SK-N-SH (cell line): Measurements from ENCODE around the gene AKT1. TPM values are rescaled to one million over a fixed set of nuclear protein-coding genes. Genes with fewer than 3 reads are reported as not detected.
A peak's percentile ranks its signal among the peaks of the same experiment; 100 is the strongest.

Experiments used
- CTCF ChIA-PET: fragments of 300-600, 350-600 bp; formaldehyde crosslinking; extraction: SDS; loops from one replicate; lab custom pipeline; 2021; lab: Yijun Ruan, JAX
- POLR2A ChIA-PET: fragments of 350-600 bp; sonication (Branson Sonifier 250); formaldehyde crosslinking; extraction: SDS; loops from one replicate; lab custom pipeline; 2020; ENCODE audit warnings: antibody characterized with exemption, inconsistent platforms; lab: Yijun Ruan, JAX
- DNase-seq: peaks from one replicate; pipeline ENCODE4 v3.0.0; 2012
- H2AFZ ChIP-seq: fragments of 200-600 bp; sonication (generic); 2 replicates; pipeline ENCODE4 v1.8.1; 2016; ENCODE audit warnings: antibody characterized with exemption, mild to moderate bottlenecking, low read depth
- H3F3A ChIP-seq: fragments of 200-600 bp; sonication (generic); replicated peaks from 2 replicates; pipeline ENCODE3; 2016; ENCODE audit warnings: antibody characterized with exemption, mild to moderate bottlenecking; ENCODE audit not compliant: insufficient read depth
- H3K27ac ChIP-seq, 2 experiments: fragments of 200-500 bp in 1 of 2; fragments of 200-600 bp in 1 of 2; sonication (Bioruptor generic) in 1 of 2; sonication (generic), shearing (Covaris generic) in 1 of 2; 2 replicates each; pipeline versions ENCODE4 v1.5.1 to v1.6.1; 2014 to 2016; ENCODE audit warnings: low read depth in 2 of 2, inconsistent platforms in 1 of 2, low read length in 1 of 2, mild to moderate bottlenecking in 1 of 2, mixed read lengths in 1 of 2
- H3K27me3 ChIP-seq: fragments of 200-600 bp; sonication (generic), shearing (Covaris generic); 2 replicates; pipeline ENCODE4 v1.6.1; 2016; ENCODE audit warnings: mixed run types; ENCODE audit not compliant: insufficient read depth
- H3K36me3 ChIP-seq, 2 experiments: fragments of 200-500 bp in 1 of 2; fragments of 200-600 bp in 1 of 2; sonication (Bioruptor generic) in 1 of 2; sonication (generic) in 1 of 2; replicated peaks in 1 of 2; 2 replicates each; pipeline versions ENCODE3 to v1.5.1; 2014 to 2016; ENCODE audit warnings: low read length in 1 of 2, mild to moderate bottlenecking in 1 of 2; ENCODE audit not compliant: insufficient read depth in 2 of 2, control insufficient read depth in 1 of 2
- H3K4me1 ChIP-seq, 2 experiments: fragments of 200-500 bp in 1 of 2; fragments of 200-600 bp in 1 of 2; sonication (Bioruptor generic) in 1 of 2; sonication (generic), shearing (Covaris generic) in 1 of 2; 2 replicates each; pipeline versions ENCODE4 v1.5.1 to v1.6.1; 2014 to 2016; ENCODE audit warnings: low read depth in 1 of 2, low read length in 1 of 2, mixed run types in 1 of 2; ENCODE audit not compliant: insufficient read depth in 2 of 2, control insufficient read depth in 1 of 2
- H3K4me2 ChIP-seq: fragments of 200-600 bp; sonication (generic), shearing (Covaris generic); 2 replicates; pipeline ENCODE4 v1.6.1; 2017; ENCODE audit warnings: mixed run types
- H3K4me3 ChIP-seq, 2 experiments: fragments of 200-500 bp in 1 of 2; fragments of 200-600 bp in 1 of 2; sonication (Bioruptor generic) in 1 of 2; sonication (generic), shearing (Covaris generic) in 1 of 2; 2 replicates each; pipeline versions ENCODE4 v1.5.1 to v1.8.1; 2014 to 2016; ENCODE audit warnings: low read depth in 2 of 2, inconsistent platforms in 1 of 2, low read length in 1 of 2, mild to moderate bottlenecking in 1 of 2, mixed read lengths in 1 of 2, moderate library complexity in 1 of 2
- H3K79me2 ChIP-seq: fragments of 200-600 bp; sonication (generic); 2 replicates; pipeline ENCODE4 v1.8.1; 2017; ENCODE audit warnings: mild to moderate bottlenecking; ENCODE audit not compliant: insufficient read depth
- H3K9ac ChIP-seq: fragments of 200-600 bp; sonication (generic); 2 replicates; pipeline ENCODE4 v1.6.1; 2017; ENCODE audit warnings: mixed run types
- H3K9me2 ChIP-seq: fragments of 200-600 bp; sonication (generic); 2 replicates; pipeline ENCODE4 v1.6.1; 2017; ENCODE audit warnings: mixed run types
- H3K9me3 ChIP-seq: fragments of 200-600 bp; sonication (generic); 2 replicates; pipeline ENCODE4 v1.6.1; 2017; ENCODE audit warnings: mixed run types, mild to moderate bottlenecking, moderate library complexity
- H4K20me1 ChIP-seq: fragments of 200-600 bp; sonication (generic); 2 replicates; pipeline ENCODE4 v1.6.1; 2017; ENCODE audit warnings: mild to moderate bottlenecking, mixed run types; ENCODE audit not compliant: insufficient read depth
- CHD2 ChIP-seq: fragments of 150-350 bp; IDR thresholded peaks from 2 replicates; pipeline ENCODE4 v1.6.1; 2018; ENCODE audit warnings: low read length; ENCODE audit not compliant: partially characterized antibody
- ELF1 ChIP-seq: IDR thresholded peaks from 2 replicates; pipeline ENCODE4 v1.4.0; 2012
- FOXM1 ChIP-seq: IDR thresholded peaks from 2 replicates; pipeline ENCODE4 v1.4.0; 2012; ENCODE audit warnings: low read depth, mild to moderate bottlenecking
- GABPA ChIP-seq: IDR thresholded peaks from 2 replicates; pipeline ENCODE4 v1.4.0; 2012; ENCODE audit warnings: low read depth, mild to moderate bottlenecking
- GATA2 ChIP-seq: sonication (generic); formaldehyde crosslinking; IDR thresholded peaks from 2 replicates; pipeline ENCODE4 v1.5.0; 2020; ENCODE audit warnings: mild to moderate bottlenecking, missing genetic modification reagents
- JUND ChIP-seq: IDR thresholded peaks from 2 replicates; pipeline ENCODE4 v1.4.0; 2012
- MXI1 ChIP-seq: IDR thresholded peaks from 2 replicates; pipeline ENCODE4 v1.6.1; 2012; ENCODE audit warnings: mild to moderate bottlenecking, low read depth, low read length, improper control_type of control experiment
- POLR2AphosphoS5 ChIP-seq: IDR thresholded peaks from 2 replicates; pipeline ENCODE4 v1.6.1; 2012; ENCODE audit warnings: low read depth, low read length
- TEAD4 ChIP-seq: IDR thresholded peaks from 2 replicates; pipeline ENCODE4 v1.4.0; 2012; ENCODE audit warnings: mild to moderate bottlenecking, borderline replicate concordance; ENCODE audit not compliant: insufficient read depth
- YY1 ChIP-seq: IDR thresholded peaks from 2 replicates; pipeline ENCODE4 v1.4.0; 2012; ENCODE audit warnings: low read depth, mild to moderate bottlenecking
- WGBS: methylation state at CpG from one replicate; pipeline ENCODE4 v1.1.6; 2017; ENCODE audit warnings: low lambda C conversion rate; 5-methylcytosine and 5-hydroxymethylcytosine counted together
- polyA plus RNA-seq, 3 experiments: library from polyadenylated mRNA; depleted of rRNA; stranded (reverse); fragments of >200 nt; gene quantifications; 2 replicates each; pipeline ENCODE4 v1.2.3, GENCODE V29; 2012
- TF ChIP-seq, protein P1 (sequence below): fragments of 150-350 bp; IDR thresholded peaks from 2 replicates; pipeline ENCODE4 v1.6.1; 2016; ENCODE audit warnings: mild to moderate bottlenecking, low read depth, low read length
- TF ChIP-seq, protein P2 (sequence below): IDR thresholded peaks from 2 replicates; pipeline ENCODE4 v1.4.0; 2012; ENCODE audit warnings: low read depth
- TF ChIP-seq, protein P3 (sequence below): IDR thresholded peaks from 2 replicates; pipeline ENCODE4 v1.4.0; 2012; ENCODE audit warnings: low read depth, borderline replicate concordance
- TF ChIP-seq, protein P4 (sequence below): fragments of 200-600 bp; sonication (generic); IDR thresholded peaks from 2 replicates; pipeline ENCODE4 v1.6.1; 2017; ENCODE audit warnings: antibody characterized with exemption, mild to moderate bottlenecking, moderate library complexity

Gene AKT1
- polyA plus RNA-seq, 1 of the 3 experiments (the other 2 are of a cell fraction), result 198 TPM

DNA sequence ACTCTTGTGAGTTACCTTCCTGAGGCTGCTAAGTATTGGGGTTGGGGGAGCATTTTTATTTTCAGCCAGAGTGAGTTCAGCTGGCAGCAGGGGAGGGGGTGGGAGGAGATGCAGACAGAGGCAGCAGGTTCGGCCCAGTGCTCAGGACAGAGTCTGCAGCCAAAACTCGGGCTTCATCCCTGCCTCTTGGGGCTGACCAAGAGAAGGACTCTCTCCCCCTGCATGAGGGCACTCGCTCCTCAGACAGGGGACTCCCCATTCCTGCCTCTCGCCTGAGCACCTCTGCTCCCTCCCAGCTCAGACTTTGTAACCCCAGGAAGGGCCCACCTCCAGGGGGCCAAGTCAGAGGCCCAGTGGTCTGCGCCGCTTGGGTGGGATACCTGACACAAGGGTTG lies 1.1 kb upstream of the AKT1 start:
- H3K9ac ChIP-seq, result no peak overlapping the region
- H3K9me3 ChIP-seq, result no peaks in the 10 kb centered on the region
- no peak for DNase-seq
- ChIA-PET POLR2A (no interaction called here), CTCF (interaction anchor here (1.2 to 4.2 kb wide), 2 partner anchors 21 to 28 kb away, joined by 3 to 25 read pairs; no protein-coding TSS in a partner anchor)
- H3F3A ChIP-seq, result peaks cover 19% of the 10 kb centered on the region
- H3K9me2 ChIP-seq, result no peaks in the 10 kb centered on the region
- TF ChIP-seq CHD2 (no peak), YY1 (no peak), ELF1 (no peak), POLR2AphosphoS5 (no peak), FOXM1 (no peak), JUND (no peak), GABPA (no peak), GATA2 (CRISPR knock-in tag) (no peak), TEAD4 (no peak), MXI1 (no peak)
- TF ChIP-seq, protein P1, sequence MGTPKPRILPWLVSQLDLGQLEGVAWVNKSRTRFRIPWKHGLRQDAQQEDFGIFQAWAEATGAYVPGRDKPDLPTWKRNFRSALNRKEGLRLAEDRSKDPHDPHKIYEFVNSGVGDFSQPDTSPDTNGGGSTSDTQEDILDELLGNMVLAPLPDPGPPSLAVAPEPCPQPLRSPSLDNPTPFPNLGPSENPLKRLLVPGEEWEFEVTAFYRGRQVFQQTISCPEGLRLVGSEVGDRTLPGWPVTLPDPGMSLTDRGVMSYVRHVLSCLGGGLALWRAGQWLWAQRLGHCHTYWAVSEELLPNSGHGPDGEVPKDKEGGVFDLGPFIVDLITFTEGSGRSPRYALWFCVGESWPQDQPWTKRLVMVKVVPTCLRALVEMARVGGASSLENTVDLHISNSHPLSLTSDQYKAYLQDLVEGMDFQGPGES, result no peak
- TF ChIP-seq, protein P2, sequence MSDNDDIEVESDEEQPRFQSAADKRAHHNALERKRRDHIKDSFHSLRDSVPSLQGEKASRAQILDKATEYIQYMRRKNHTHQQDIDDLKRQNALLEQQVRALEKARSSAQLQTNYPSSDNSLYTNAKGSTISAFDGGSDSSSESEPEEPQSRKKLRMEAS, result no peak
- TF ChIP-seq, protein P3, sequence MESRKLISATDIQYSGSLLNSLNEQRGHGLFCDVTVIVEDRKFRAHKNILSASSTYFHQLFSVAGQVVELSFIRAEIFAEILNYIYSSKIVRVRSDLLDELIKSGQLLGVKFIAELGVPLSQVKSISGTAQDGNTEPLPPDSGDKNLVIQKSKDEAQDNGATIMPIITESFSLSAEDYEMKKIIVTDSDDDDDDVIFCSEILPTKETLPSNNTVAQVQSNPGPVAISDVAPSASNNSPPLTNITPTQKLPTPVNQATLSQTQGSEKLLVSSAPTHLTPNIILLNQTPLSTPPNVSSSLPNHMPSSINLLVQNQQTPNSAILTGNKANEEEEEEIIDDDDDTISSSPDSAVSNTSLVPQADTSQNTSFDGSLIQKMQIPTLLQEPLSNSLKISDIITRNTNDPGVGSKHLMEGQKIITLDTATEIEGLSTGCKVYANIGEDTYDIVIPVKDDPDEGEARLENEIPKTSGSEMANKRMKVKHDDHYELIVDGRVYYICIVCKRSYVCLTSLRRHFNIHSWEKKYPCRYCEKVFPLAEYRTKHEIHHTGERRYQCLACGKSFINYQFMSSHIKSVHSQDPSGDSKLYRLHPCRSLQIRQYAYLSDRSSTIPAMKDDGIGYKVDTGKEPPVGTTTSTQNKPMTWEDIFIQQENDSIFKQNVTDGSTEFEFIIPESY, result no peak
- TF ChIP-seq, protein P4, sequence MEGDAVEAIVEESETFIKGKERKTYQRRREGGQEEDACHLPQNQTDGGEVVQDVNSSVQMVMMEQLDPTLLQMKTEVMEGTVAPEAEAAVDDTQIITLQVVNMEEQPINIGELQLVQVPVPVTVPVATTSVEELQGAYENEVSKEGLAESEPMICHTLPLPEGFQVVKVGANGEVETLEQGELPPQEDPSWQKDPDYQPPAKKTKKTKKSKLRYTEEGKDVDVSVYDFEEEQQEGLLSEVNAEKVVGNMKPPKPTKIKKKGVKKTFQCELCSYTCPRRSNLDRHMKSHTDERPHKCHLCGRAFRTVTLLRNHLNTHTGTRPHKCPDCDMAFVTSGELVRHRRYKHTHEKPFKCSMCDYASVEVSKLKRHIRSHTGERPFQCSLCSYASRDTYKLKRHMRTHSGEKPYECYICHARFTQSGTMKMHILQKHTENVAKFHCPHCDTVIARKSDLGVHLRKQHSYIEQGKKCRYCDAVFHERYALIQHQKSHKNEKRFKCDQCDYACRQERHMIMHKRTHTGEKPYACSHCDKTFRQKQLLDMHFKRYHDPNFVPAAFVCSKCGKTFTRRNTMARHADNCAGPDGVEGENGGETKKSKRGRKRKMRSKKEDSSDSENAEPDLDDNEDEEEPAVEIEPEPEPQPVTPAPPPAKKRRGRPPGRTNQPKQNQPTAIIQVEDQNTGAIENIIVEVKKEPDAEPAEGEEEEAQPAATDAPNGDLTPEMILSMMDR, result no peak
- H3K27me3 ChIP-seq, result no peaks in the 10 kb centered on the region
- no peak overlapping the region for H3K4me3 ChIP-seq
- H3K36me3 ChIP-seq, result peaks cover 0 to 6% of the 10 kb centered on the region in 2 experiments
- H3K4me2 ChIP-seq, result peak overlapping the region; percentile 95; the same call in 1 of the 2 replicates
- H3K4me1 ChIP-seq, result peaks cover 11 to 54% of the 10 kb centered on the region in 2 experiments; a peak in 3 of 4 replicates
- 92% methylated on average over 6 of the region's 6 CpGs for WGBS
- H2AFZ ChIP-seq, result no peak overlapping the region
- no peak overlapping the region for H3K27ac ChIP-seq
- H3K79me2 ChIP-seq, result peaks cover 34% of the 10 kb centered on the region
- H4K20me1 ChIP-seq, result peaks cover 32% of the 10 kb centered on the region
